ENCODE measurements around the gene LARP1B.
"Not testable (repeated sequence)": the region's sequence is repeated elsewhere in the genome, so short reads cannot be mapped to it uniquely, and the experiment has no call there.

Gene LARP1B

DNA sequence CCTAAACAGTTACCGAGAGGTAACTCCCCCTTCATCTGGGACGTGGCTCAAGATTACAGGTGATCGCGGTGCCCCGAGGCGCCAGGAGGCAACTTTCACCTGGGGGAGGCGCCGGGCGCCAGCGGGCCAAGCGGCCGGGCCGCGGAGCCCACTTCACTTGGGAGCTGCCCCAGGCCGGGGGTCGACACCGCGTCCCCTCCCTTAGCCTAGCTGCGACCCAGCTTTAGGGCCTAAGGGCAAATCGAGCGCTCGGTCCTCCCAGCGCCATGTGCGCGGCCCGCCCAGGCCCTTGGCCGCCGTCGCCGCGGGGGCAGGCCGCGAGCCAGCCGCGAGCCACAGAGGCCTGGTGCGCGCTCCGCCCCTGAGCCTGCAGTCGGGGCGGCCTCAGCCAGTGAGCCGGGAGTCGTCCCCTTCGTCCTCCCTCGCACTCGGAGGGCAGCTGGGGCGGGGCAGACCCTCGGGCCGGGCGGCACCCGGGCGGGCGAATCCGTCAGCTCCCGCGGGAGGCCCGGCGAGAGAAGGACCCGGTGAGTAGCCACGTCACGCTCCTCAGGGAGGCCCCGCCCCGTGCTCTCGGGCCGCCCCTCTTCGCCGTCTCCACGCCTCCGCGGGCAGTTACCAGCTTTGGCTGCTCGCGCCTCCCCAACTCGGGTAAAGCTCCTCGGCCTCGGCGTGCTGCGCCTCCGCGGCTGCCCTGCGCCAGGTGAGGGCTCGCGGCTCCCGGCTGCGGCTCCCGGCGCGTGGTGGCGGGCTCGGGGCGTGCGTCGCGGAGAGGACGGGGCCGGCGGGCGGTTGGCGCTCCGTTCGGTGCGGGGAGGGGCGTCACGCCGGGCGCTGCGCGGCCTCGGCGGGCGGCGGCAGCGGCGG lies at the start of gene LARP1B:
LARP1B (plus strand) TSS at position 614 of the 867 bp plus-strand sequence. CDS start 13,640 bp downstream, outside the sequence.
- DNase-seq, result peak; percentile 93

DNA sequence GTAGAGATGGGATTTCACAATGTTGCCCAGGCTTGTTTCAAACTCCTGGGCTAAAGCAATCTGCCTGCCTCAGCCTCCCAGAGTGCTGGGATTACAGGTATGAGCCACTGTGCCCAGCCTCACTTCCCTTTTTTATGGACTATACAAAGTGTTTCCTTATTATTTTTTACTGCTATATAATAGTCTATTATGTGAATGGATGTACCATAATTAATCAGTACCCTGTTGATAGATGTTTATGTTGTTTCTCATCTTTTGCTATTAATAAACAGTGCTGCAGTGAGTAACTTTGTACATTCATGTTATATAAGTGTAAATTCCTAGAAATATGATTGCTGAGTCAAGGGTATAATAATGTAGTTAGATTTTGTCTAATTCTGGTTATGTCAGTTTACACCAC lies 35.8 kb upstream of the LARP1B start:
- no peak for DNase-seq

DNA sequence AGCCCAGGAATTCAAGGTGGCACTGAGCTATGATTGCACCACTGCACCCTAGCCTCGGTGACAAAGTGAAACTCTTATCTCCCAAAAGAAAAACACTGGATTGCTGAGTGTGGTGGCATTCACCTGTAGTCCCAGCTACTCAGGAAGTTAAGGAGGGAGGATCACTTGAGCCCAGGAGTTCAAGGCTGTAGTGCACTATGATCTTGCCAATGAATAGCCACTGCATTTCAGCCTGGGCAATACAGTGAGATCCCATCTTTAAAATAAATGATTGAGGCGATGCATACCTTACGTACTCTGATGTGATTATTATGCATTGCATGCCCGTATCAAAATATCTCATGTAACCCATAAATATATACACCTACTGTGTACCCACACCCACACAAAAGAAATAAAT lies 31.2 kb upstream of the LARP1B start:
- DNase-seq, result no peak

DNA sequence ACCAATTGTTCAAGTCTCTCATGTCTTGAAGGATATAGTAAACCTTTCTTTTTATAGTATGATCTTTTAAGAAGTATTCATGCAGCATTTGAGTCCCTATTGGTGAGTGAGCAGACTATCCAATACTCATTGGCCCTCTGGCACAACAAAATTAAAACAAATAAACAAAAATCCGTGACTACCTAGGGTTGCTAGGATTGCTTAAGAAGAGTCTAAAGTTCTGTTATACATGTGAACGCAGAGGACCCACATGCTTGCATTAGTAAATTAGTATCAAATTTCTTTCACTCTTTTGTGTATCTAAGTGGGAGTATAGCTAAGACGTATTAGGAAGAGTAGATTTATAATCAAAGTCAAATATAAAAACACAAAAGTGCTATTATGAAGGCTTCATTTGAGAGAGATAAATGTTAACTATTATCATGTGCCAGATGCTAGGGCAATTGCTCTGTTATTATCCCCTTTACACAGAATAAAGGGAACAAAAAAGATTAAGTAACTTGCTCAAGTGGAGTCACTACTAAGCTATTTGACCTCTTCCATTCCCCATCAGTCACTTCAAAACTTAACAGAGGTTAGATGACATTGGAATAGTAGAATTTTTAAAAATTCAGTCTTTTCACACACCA lies 29.2 kb upstream of the LARP1B start:
- no peak for DNase-seq

DNA sequence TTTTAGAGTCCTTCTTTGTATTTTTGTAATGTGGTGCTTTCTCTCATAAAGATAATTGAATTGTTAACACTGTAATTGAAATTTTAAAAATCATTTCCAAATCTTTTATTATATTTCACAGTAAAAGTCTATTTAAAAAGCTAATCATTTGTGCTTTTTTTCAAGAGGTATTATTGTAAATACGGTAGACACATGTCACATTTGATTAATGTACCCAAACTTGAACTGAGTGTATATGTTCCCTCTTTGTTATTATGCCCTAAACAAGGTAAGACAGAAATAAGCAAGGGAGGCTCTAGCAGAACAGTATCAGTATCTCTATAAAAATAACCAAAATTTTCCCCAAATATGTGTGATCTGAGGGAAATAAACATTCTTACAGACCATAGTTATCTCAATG lies 21.5 kb upstream of the LARP1B start:
- DNase-seq, result no peak

DNA sequence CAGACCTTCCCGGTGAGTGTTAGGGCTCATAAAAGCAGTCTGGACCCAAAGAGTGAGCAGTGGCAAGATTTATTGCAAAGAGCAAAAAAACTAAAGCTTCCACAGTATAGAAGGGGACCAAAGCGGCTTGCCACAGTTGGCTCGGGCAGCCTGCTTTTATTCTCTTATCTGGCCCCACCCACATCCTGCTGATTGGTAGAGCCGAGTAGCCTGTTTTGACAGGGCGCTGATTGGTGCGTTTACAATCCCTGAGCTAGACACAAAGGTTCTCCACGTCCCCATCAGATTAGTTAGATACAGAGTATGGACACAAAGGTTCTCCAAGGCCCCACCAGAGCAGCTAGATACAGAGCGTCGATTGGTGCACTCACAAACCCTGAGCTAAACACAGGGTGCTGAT lies 14.1 kb upstream of the LARP1B start:
- not testable (repeated sequence) for DNase-seq

DNA sequence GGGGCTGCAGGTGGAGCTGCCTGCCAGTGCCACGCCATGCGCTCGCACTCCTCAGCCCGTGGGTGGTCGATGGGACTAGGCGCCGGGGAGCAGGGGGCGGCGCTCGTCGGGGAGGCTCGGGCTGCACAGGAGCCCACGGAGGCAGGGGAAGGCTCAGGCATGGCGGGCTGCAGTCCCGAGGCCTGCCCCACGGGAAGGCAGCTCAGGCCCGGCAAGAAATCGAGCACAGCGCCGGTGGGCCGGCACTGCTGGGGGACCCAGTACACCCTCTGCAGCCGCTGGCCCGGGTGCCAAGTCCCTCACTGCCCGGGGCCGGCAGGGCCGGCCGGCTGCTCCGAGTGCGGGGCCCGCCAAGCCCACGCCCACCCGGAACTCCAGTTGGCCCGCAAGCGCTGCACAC lies 13.6 kb upstream of the LARP1B start:
- not testable (repeated sequence) for DNase-seq

DNA sequence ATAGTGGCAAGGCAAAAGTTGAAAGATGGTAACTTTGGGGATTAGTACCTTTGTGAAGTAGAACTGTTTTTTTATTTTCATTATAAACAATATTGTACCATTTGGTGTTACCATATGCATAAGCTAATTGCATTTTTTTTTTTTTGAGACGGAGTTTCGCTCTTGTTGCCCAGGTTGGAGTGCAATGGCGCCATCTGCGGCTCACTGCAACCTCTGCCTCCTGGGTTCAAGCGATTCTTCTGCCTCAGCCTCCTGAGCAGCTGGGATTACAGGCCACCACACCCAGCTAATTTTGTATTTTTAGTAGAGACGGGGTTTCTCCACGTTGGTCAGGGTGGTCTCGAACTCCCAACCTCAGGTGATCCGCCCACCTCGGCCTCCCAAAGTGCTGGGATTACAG lies 9.9 kb upstream of the LARP1B start:
- peak; percentile 3 for DNase-seq

DNA sequence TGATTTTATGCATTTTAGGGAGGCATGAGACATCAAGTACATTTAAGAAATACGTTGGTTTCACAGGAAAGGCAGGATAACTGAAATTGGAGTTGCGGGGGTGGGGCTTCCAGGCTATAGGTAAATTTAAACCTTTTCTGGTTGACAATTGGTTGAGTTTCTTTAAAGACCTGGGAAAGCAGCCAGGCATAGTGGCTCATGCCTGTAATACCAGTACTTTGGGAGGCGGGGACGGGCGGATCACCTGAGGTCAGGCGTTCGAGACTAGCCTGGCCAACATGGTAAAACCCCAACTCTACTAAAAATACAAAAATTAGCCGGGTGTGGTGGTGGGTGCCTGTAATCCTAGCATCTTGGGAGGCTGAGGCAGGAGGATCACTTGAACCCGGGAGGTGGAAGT lies 6.2 kb upstream of the LARP1B start:
- not testable (repeated sequence) for DNase-seq

DNA sequence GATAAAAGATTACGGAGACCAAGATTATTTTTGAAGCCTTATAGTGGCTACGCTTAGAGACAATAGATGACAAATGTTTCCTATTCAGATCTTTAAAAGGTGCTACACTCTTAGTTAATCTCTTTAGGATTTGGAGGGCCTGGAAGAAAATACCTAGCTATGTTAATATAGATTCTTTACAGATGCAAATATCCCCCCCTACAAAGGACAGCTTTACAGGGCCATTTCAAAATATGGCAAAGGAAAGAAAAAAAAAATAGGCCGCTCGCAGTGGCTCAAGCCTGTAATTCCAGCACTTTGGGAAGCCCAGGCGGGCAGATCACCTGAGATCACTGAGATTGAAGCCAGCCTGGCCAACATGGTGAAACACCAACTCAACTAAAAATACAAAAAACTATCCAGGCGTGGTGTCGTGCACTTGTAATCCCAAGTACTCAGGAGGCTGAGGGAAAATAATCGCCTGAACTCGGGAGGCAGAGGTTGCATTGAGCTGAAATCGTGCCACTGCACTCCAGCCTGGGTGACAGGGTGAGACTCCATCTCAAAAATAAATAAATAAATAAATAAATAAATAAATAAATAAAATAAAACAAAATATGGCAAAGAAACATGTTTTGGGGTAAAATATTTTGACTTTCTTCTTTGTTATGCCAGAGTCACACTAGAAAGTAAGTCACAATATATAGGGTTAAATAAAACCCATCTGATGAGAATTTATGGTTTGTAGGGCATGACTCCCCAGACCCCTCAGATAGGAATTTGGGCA lies 5.5 kb upstream of the LARP1B start:
- DNase-seq, result not testable (repeated sequence)

DNA sequence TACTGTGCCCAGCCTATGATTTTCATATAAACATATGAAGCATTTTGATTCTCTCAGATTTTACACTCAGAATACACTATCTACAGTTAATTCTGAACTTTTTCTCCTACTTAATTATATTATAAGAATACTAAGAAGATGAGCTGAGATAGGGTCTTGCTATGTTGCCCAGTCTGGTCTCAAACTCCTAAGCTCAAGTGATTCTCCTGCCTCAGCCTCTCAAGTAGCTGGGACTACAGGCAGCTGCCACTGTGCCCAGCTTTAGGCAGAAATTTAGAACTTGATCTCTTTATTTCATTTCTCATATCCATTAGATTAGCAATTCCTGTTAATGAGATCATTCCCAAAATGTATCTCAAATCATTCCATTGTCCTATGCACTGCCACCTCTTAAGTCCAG lies 4.7 kb upstream of the LARP1B start:
- DNase-seq, result no peak

DNA sequence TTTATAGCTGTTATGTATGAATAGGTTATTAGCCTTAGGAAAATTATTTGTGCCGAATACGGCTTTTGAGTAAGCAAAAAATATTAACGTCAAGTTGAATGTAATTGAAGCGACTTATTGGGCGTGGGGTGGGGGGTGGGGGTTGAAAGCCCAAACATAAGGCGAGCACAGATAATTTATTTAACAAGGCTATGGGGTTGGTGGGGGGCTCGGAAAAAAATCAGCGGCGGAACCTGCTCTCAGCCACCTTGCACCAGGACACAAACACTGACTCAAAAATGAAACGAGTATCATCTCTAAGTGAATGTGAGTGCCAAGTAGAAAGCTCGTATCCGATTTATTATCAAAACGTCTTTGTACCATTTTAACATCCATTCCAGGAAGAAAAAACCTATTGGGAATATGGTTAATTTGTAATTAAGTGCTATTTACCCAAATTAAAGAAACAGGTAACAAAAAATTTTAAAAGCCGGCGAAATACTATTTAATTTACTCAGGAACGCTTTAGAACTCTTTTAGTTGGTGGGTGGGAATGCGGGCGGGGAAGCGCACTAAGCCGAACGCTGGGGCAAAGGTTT lies 902 bp upstream of the LARP1B start:
- DNase-seq, result no peak

DNA sequence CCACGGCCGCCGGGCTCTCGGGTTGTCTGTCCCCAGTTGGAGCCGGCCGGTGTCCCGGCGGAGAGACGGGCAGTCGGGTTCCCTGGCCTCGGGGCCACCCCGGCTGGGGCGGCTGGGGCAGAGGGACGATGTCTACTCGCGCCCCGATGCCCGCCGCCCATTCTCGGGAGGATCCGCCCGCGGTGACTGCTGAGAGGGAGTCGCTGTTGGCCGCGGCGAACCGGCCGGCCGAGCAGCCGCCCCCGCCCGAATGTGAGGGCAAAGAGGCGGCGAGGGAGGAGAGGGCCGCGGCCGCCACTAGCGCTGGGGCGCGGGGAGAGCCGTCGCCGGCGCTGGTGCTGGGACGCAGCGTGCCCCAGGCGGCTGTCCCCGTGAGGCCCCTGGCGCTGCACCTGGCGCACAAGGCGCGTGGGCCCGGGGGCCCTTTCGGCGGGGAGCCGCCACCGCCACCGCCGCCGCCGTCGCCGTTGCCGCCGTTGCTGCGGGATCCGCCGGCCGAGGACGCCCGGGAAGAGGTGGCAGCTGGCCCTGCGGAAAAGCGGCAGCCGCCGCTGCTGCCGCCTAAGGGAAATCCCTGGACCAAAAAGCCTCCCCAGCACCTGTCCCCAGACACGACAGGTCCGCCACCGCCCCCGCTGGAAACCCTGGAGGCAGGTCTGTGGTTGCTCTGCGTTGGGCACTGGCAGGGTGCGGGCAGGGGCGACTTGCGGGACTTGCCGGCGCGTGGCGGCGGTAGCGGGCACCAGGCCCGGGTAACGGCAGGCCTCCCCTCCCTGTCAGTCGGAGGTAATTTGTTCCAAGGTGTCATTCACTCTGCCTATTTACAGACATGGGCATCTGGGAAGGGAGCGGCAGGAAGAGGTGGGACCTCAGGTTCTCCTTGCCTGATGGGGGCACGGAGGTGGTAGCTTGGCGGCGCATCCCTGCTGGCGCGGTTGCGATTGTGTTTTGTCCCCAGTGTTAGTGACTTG lies 739 bp downstream of the LARP1B start:
- peak; percentile 72 for DNase-seq

DNA sequence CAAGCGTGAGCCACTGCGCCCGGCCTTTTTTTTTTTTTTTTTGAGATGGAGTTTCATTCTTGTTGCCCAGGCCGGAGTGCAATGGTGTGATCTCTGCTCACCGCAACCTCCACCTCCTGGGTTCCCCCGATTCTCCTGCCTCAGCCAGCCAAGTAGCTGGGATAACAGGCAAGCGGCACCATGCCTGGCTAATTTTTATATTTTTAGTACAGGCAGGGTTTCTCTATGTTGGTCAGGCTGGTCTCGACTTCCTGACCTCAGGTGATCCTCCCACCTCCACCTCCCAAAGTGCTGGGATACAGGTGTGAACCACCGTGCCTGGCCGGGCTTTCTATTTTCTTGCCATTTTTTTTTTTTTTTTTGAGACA lies 5.3 kb downstream of the LARP1B start:
- DNase-seq, result not testable (repeated sequence)

DNA sequence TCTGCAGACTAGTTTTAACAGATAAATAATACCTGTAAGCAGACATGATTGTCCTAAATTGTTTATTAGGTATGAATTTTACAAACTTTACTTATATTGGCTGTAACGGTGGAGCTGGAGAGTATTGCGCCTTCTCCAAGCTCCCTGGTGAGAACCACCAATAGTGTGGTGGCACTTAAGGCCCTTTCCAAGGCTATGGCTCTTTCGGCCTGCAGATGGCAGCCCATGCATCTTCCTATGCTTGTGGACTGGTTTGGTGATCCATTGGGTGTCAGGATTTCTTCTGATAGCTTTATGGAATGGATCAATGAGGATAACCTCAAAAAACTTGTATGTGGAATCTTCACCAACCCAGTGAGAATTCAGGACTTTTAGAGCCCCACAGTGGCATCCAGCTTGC lies 7.8 kb downstream of the LARP1B start:
- no peak for DNase-seq

DNA sequence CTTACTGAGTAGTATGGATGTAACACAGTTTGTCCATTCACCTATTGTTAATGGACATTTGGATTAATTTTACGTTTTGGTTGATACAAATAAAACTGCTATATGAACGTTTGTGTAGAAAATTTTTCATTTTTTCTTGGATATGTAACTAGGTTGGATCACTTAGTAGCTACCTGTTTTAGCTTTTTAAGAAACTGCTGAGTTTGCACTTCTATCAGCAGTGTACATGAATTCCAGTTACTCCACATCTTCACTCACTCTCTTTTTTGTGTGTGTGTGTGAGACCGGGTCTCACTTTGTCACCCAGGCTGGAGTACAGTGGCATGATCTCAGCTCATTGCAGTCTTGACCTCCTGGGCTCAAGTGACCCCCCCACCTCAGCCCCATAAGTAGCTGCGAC lies 15.4 kb downstream of the LARP1B start:
- DNase-seq, result no peak

DNA sequence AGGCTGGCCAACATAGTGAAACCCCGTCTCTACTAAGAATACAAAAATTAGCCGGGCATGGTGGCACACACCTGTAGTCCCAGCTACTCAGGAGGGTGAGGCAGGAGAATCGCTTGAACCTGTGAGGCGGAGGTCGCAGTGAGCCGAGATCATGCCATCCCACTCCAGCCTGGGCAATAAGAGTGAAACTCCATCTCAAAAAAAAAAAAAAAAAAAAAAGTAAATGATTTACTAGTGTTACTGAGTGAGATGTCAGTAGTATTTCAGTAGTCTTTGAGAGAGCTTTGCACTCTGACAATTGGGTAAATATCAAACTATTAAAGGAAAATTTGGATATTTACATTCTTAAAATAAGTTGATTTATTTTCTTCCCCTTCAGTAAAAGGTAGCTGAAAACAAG lies 34.2 kb downstream of the LARP1B start:
- not testable (repeated sequence) for DNase-seq

DNA sequence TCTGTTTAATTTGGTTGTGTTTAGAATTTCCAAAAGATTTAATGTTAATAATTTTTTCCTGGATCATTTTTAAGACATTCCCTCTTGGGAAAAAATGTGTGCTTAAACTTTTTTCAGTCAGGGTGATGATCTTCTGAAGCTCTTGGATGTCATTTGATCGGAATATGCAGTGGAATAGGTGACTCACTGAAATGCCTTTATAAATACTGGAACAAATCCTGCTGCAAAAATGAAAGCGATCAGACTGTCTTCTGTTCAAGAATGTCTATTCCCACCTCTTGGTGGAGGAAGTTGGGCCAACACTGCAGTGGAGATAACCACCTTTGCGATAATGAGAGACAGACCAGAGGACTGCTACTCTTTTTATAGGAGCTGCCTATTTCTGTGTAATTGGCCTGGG lies 46.7 kb downstream of the LARP1B start:
- no peak for DNase-seq

DNA sequence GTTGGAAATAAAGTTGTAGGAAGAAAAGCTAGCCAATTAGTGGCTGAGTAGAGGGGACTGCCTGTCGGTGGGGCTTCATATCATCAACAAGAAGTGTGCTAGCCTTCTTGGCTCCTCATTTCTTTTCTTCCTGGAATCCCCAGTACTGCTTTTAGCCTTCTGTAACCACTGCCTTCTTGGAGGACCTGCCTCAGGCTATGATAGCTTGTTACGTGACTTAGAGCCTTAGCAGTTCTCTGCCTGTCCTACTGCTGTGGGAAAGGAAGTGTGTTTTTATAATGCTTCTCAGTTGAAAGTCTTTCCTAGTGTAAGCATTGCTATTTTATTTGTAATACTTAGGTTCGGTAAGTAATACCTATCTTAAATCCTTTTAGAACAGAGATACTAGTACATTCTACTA lies 61.9 kb downstream of the LARP1B start:
- no peak for DNase-seq

DNA sequence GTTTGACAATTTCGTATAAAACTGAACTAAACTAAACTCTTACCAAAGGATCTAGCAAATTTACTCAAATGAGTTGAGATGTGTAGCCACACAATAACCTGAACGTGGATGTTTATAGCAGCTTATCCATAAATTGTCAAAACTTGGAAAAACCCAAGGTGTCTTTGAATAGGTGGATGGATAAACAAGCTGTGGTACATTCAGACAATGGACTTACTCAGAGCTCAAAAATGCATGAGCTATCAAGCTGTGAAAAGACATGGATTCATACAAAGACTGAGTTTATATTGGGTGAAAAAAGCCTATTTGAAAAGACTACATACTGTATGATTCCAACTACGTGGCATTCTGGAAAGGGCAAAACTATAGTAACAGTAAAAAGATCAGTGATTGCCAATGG lies 69.5 kb downstream of the LARP1B start:
- no peak for DNase-seq

DNA sequence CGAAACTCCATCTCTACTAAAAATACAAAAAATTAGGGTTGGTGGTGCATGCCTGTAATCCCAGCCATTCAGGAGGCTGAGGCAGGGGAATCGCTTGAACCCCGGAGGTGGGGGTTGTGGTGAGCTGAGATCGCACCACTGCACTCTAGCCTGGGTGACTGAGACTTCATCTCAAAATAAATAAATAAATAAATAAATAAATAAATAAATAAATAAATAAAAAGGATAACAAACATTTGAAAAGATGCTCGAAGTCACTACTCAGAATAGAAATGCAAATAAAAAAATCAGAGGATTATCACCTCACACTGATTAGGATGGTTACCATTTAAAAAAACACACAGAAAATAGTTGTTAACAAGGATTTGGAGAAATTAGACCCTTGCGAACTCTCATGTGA lies 73.8 kb downstream of the LARP1B start:
- DNase-seq, result no peak

DNA sequence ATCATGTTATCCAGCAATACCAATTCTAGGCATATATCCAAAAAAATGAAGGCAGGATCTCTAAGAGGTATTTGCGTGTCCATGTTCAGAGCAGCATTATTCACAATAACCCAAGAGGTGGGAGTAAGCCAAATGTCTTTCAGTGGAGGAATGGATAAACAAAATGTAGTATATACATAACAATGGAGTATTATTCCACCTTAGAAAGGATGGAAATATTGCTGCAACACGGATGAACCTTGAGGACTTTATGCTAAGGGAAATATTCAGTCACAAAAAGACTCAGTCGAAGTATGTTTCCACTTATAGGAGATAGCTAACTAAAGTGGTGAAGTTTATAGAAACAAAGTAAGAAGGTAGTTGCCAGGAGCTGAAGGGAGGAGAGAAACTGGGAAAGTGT lies 74.3 kb downstream of the LARP1B start:
- DNase-seq, result no peak

Data from RPMI8226 (cell line).